HepG2 (cell line): ENCODE measurements around the gene PGC. TPM values are rescaled to one million over a fixed set of nuclear protein-coding genes. Genes with fewer than 3 reads are reported as not detected.

ENCODE experiments used
- EED ChIP-seq: sonication (generic); formaldehyde crosslinking; IDR thresholded peaks from 2 replicates; pipeline ENCODE4 v1.5.0; 2020; ENCODE audit warnings: mild to moderate bottlenecking, missing genetic modification reagents
- MAZ ChIP-seq, 2 experiments: sonication (generic) in 1 of 2; formaldehyde crosslinking in 1 of 2; IDR thresholded peaks; 2 replicates each; pipeline versions ENCODE4 v1.5.0 to v1.6.1; 2012 to 2020; ENCODE audit warnings: low read depth in 2 of 2, mild to moderate bottlenecking in 2 of 2, borderline replicate concordance in 1 of 2, improper control_type of control experiment in 1 of 2, low read length in 1 of 2, missing genetic modification reagents in 1 of 2, moderate library complexity in 1 of 2
- NFYC ChIP-seq: IDR thresholded peaks from 2 replicates; pipeline ENCODE4 v1.6.1; 2016; ENCODE audit warnings: missing genetic modification reagents, missing compliant biosample characterization
- SIN3A ChIP-seq: IDR thresholded peaks from 2 replicates; pipeline ENCODE4 v1.6.1; 2011; ENCODE audit warnings: low read depth, mild to moderate bottlenecking, control low read depth, low read length, borderline replicate concordance
- WIZ ChIP-seq: sonication (generic); formaldehyde crosslinking; IDR thresholded peaks from 2 replicates; pipeline ENCODE4 v1.5.1; 2020; ENCODE audit warnings: mild to moderate bottlenecking, missing genetic modification reagents
- ZNF331 ChIP-seq: sonication (generic); formaldehyde crosslinking; IDR thresholded peaks from 2 replicates; pipeline ENCODE4 v1.4.0; 2020; ENCODE audit warnings: missing genetic modification reagents
- polyA plus RNA-seq, 8 experiments: library from polyadenylated mRNA; depleted of rRNA in 3 of 8; stranded (reverse) in 7 of 8; unstranded in 1 of 8; fragments of >200 nt; fragmentation: Illumina TruSeq in 4 of 8; extraction: Trizol in 4 of 8; gene quantifications; 2 replicates each; pipeline versions ENCODE4 v1.2.1 to v1.2.3, GENCODE V29; 2011 to 2016; ENCODE audit warnings: low read depth in 4 of 8, missing spikeins in 1 of 8, mixed read lengths in 1 of 8; ENCODE audit not compliant: insufficient read depth in 1 of 8
- total RNA-seq, 5 experiments: library from RNA; depleted of rRNA; stranded (reverse); fragments of >200 nt; fragmentation: Illumina TruSeq; extraction: Trizol; gene quantifications; 2 replicates each; pipeline ENCODE4 v1.2.3, GENCODE V29; 2016; ENCODE audit warnings: low read depth in 1 of 5
- TF ChIP-seq, protein P1 (sequence below): sonication (generic); formaldehyde crosslinking; IDR thresholded peaks from 2 replicates; pipeline ENCODE4 v1.5.1; 2020; ENCODE audit warnings: missing genetic modification reagents, mild to moderate bottlenecking, borderline replicate concordance
- TF ChIP-seq, protein P2 (sequence below): sonication (generic); formaldehyde crosslinking; IDR thresholded peaks from 2 replicates; pipeline ENCODE4 v1.8.1; 2023; ENCODE audit warnings: missing genetic modification reagents, mild to moderate bottlenecking, borderline replicate concordance
- TF ChIP-seq, protein P3 (sequence below): sonication (generic); formaldehyde crosslinking; IDR thresholded peaks from 2 replicates; pipeline ENCODE4 v1.9.0; 2022; ENCODE audit warnings: missing genetic modification reagents, mild to moderate bottlenecking, borderline replicate concordance
- TF ChIP-seq, protein P4 (sequence below): sonication (generic); formaldehyde crosslinking; IDR thresholded peaks from 2 replicates; pipeline ENCODE4 v1.8.0; 2022; ENCODE audit warnings: mild to moderate bottlenecking, missing genetic modification reagents, borderline replicate concordance
- TF ChIP-seq, protein P5 (sequence below): sonication (generic); formaldehyde crosslinking; IDR thresholded peaks from 2 replicates; pipeline ENCODE4 v1.9.0; 2021; ENCODE audit warnings: missing genetic modification reagents, borderline replicate concordance
- TF ChIP-seq, protein P6 (sequence below): sonication (generic); formaldehyde crosslinking; IDR thresholded peaks from 2 replicates; pipeline ENCODE4 v1.4.0; 2020; ENCODE audit warnings: missing genetic modification reagents, borderline replicate concordance

PGC gene
- total and polyA plus RNA-seq, 2 of the 13 experiments (the other 11 are each of a cell fraction or from before 2014, with no cell fraction given), result 426 to 502 TPM

DNA sequence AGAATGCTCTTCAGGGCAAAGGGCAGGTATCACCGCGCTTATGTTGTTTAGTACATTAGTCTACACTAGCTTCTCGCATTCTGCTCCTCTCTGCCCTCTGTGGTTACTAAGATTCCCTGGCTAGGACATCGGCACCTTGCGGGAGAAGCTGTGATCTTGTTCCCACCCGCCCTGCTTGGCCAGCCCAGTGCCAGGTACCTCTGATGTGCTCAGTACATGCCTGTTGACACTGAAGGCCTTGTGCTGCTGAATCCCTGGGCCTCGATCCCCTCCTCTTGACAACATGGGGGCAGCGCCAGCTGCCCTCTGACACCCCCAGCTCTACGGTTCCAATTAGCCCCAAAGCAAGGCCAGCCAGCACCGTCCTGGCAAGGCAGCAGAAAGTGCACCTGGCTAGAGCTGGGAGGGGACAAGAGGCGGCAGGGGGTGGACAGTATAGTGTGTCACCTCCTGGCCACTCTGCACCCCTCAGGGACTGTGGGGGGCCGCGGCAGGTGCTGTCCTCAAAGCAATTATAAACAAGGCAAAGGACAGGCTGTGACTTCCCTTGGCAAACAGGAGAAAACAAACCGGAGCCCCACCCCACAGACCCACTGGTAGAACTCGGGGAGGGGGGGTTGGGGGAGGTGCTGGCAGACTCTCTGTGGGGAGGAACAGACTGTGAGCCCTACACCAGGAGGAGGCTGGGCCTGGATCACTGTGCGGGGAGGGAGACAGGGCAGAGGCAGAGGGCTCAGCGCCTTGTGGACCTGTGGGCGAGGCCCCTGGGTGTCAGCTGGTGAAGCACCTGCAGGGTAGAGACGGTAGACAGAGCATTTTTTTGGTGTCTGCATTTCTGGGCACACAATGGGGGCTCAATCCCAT is 18.9 kb downstream of the PGC start (continued):
- TF ChIP-seq, protein P1, sequence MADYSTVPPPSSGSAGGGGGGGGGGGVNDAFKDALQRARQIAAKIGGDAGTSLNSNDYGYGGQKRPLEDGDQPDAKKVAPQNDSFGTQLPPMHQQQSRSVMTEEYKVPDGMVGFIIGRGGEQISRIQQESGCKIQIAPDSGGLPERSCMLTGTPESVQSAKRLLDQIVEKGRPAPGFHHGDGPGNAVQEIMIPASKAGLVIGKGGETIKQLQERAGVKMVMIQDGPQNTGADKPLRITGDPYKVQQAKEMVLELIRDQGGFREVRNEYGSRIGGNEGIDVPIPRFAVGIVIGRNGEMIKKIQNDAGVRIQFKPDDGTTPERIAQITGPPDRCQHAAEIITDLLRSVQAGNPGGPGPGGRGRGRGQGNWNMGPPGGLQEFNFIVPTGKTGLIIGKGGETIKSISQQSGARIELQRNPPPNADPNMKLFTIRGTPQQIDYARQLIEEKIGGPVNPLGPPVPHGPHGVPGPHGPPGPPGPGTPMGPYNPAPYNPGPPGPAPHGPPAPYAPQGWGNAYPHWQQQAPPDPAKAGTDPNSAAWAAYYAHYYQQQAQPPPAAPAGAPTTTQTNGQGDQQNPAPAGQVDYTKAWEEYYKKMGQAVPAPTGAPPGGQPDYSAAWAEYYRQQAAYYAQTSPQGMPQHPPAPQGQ (CRISPR knock-in tag), result no peak
- TF ChIP-seq ZNF331 (0 out of 2 replicates have a peak, but pooled peaks have one; percentile 19), NFYC (no peak), EED (CRISPR knock-in tag) (0 out of 2 replicates have a peak, but pooled peaks have one; percentile 28), SIN3A (no peak), MAZ (IDR thresholded peaks at IDR 0.05; ENCODE audit: borderline replicate concordance, low read depth, low read length) (no peak; the same call in 1 of the 2 replicates), MAZ (CRISPR knock-in tag; IDR thresholded peaks at IDR 0.05; ENCODE audit: low read depth) (0 out of 2 replicates have a peak, but pooled peaks have one; percentile 34), WIZ (no peak)
- TF ChIP-seq, protein P2, sequence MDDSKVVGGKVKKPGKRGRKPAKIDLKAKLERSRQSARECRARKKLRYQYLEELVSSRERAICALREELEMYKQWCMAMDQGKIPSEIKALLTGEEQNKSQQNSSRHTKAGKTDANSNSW (CRISPR knock-in tag), result no peak
- TF ChIP-seq, protein P3, sequence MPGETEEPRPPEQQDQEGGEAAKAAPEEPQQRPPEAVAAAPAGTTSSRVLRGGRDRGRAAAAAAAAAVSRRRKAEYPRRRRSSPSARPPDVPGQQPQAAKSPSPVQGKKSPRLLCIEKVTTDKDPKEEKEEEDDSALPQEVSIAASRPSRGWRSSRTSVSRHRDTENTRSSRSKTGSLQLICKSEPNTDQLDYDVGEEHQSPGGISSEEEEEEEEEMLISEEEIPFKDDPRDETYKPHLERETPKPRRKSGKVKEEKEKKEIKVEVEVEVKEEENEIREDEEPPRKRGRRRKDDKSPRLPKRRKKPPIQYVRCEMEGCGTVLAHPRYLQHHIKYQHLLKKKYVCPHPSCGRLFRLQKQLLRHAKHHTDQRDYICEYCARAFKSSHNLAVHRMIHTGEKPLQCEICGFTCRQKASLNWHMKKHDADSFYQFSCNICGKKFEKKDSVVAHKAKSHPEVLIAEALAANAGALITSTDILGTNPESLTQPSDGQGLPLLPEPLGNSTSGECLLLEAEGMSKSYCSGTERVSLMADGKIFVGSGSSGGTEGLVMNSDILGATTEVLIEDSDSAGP (CRISPR knock-in tag), result peak; percentile 59; the same call in 1 of the 2 replicates
- TF ChIP-seq, protein P4, sequence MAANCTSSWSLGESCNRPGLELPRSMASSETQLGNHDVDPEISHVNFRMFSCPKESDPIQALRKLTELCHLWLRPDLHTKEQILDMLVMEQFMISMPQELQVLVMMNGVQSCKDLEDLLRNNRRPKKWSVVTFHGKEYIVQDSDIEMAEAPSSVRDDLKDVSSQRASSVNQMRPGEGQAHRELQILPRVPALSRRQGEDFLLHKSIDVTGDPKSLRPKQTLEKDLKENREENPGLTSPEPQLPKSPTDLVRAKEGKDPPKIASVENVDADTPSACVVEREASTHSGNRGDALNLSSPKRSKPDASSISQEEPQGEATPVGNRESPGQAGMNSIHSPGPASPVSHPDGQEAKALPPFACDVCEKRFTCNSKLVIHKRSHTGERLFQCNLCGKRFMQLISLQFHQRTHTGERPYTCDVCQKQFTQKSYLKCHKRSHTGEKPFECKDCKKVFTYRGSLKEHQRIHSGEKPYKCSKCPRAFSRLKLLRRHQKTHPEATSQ, result no peak
- TF ChIP-seq, protein P5, sequence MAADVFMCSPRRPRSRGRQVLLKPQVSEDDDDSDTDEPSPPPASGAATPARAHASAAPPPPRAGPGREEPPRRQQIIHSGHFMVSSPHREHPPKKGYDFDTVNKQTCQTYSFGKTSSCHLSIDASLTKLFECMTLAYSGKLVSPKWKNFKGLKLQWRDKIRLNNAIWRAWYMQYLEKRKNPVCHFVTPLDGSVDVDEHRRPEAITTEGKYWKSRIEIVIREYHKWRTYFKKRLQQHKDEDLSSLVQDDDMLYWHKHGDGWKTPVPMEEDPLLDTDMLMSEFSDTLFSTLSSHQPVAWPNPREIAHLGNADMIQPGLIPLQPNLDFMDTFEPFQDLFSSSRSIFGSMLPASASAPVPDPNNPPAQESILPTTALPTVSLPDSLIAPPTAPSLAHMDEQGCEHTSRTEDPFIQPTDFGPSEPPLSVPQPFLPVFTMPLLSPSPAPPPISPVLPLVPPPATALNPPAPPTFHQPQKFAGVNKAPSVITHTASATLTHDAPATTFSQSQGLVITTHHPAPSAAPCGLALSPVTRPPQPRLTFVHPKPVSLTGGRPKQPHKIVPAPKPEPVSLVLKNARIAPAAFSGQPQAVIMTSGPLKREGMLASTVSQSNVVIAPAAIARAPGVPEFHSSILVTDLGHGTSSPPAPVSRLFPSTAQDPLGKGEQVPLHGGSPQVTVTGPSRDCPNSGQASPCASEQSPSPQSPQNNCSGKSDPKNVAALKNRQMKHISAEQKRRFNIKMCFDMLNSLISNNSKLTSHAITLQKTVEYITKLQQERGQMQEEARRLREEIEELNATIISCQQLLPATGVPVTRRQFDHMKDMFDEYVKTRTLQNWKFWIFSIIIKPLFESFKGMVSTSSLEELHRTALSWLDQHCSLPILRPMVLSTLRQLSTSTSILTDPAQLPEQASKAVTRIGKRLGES (CRISPR knock-in tag), result no peak
- TF ChIP-seq, protein P6, sequence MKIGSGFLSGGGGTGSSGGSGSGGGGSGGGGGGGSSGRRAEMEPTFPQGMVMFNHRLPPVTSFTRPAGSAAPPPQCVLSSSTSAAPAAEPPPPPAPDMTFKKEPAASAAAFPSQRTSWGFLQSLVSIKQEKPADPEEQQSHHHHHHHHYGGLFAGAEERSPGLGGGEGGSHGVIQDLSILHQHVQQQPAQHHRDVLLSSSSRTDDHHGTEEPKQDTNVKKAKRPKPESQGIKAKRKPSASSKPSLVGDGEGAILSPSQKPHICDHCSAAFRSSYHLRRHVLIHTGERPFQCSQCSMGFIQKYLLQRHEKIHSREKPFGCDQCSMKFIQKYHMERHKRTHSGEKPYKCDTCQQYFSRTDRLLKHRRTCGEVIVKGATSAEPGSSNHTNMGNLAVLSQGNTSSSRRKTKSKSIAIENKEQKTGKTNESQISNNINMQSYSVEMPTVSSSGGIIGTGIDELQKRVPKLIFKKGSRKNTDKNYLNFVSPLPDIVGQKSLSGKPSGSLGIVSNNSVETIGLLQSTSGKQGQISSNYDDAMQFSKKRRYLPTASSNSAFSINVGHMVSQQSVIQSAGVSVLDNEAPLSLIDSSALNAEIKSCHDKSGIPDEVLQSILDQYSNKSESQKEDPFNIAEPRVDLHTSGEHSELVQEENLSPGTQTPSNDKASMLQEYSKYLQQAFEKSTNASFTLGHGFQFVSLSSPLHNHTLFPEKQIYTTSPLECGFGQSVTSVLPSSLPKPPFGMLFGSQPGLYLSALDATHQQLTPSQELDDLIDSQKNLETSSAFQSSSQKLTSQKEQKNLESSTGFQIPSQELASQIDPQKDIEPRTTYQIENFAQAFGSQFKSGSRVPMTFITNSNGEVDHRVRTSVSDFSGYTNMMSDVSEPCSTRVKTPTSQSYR (CRISPR knock-in tag), result peak; percentile 68
